ENCODE measurements around the gene C12orf56.
"Not testable (repeated sequence)": the region's sequence is repeated elsewhere in the genome, so short reads cannot be mapped to it uniquely, and the experiment has no call there.

The C12orf56 gene

GRCh38 chr12:64318605-64319004 is 72.0 kb downstream of the C12orf56 start:
- peak; percentile 73 for DNase-seq (ENCODE audit: low read depth, low spot score)
- Histone ChIP-seq H3K27me3 (ENCODE audit: control insufficient read depth, insufficient read depth, low read length) (no peaks in the 10 kb centered on the region; the same call in 1 of the 2 replicates), H3K4me3 (ENCODE audit: low read length) (no peak overlapping the region), H3K36me3 (ENCODE audit: control insufficient read depth, insufficient read depth, low read length) (no peaks in the 10 kb centered on the region), H3K4me1 (ENCODE audit: control insufficient read depth, insufficient read depth, low read length) (peaks cover 2% of the 10 kb centered on the region; the same call in 1 of the 2 replicates), H3K27ac (ENCODE audit: low read length) (no peak overlapping the region), H3K9me3 (ENCODE audit: control insufficient read depth, insufficient read depth, low read length) (no peaks in the 10 kb centered on the region)
- no CpG with 5 or more reads among the region's 3 CpGs for WGBS (ENCODE audit: insufficient coverage, insufficient read length)

- Histone ChIP-seq H3K27me3 (ENCODE audit: control insufficient read depth, insufficient read depth, low read length) (no peaks in the 10 kb centered on the region), H3K27ac (ENCODE audit: low read length) (no peak overlapping the region), H3K4me1 (ENCODE audit: control insufficient read depth, insufficient read depth, low read length) (no peaks in the 10 kb centered on the region), H3K9me3 (ENCODE audit: control insufficient read depth, insufficient read depth, low read length) (no peaks in the 10 kb centered on the region), H3K36me3 (ENCODE audit: control insufficient read depth, insufficient read depth, low read length) (no peaks in the 10 kb centered on the region), H3K4me3 (ENCODE audit: low read length) (no peak overlapping the region)
- WGBS (ENCODE audit: insufficient coverage, insufficient read length): no CpG with 5 or more reads among the region's 4 CpGs
- DNase-seq (ENCODE audit: low read depth, low spot score): no peak
These were observed 78.7 kb downstream of the C12orf56 start for GRCh38 chr12:64311877-64312276.

GRCh38 chr12:64304571-64304970 is 86.0 kb downstream of the C12orf56 start:
- no CpG with 5 or more reads among the region's 10 CpGs for WGBS (ENCODE audit: insufficient coverage, insufficient read length)
- H3K4me3 ChIP-seq (ENCODE audit: low read length): no peak overlapping the region
- H3K4me1 ChIP-seq (ENCODE audit: control insufficient read depth, insufficient read depth, low read length): no peaks in the 10 kb centered on the region
- no peaks in the 10 kb centered on the region for H3K36me3 ChIP-seq (ENCODE audit: control insufficient read depth, insufficient read depth, low read length)
- H3K9me3 ChIP-seq (ENCODE audit: control insufficient read depth, insufficient read depth, low read length): no peaks in the 10 kb centered on the region
- no peaks in the 10 kb centered on the region for H3K27me3 ChIP-seq (ENCODE audit: control insufficient read depth, insufficient read depth, low read length)
- DNase-seq (ENCODE audit: low read depth, low spot score): no peak
- no peak overlapping the region for H3K27ac ChIP-seq (ENCODE audit: low read length)

GRCh38 chr12:64299628-64300027 is 90.9 kb downstream of the C12orf56 start:
- no CpG with 5 or more reads among the region's 3 CpGs for WGBS (ENCODE audit: insufficient coverage, insufficient read length)
- no peaks in the 10 kb centered on the region for H3K9me3 ChIP-seq (ENCODE audit: control insufficient read depth, insufficient read depth, low read length)
- H3K27me3 ChIP-seq (ENCODE audit: control insufficient read depth, insufficient read depth, low read length): no peaks in the 10 kb centered on the region
- H3K4me3 ChIP-seq (ENCODE audit: low read length): no peak overlapping the region
- no peaks in the 10 kb centered on the region for H3K4me1 ChIP-seq (ENCODE audit: control insufficient read depth, insufficient read depth, low read length)
- H3K36me3 ChIP-seq (ENCODE audit: control insufficient read depth, insufficient read depth, low read length): no peaks in the 10 kb centered on the region
- H3K27ac ChIP-seq (ENCODE audit: low read length): no peak overlapping the region
- DNase-seq (ENCODE audit: low read depth, low spot score): no peak

- Histone ChIP-seq H3K4me3 (ENCODE audit: low read length) (no peak overlapping the region), H3K9me3 (ENCODE audit: control insufficient read depth, insufficient read depth, low read length) (no peaks in the 10 kb centered on the region), H3K27ac (ENCODE audit: low read length) (no peak overlapping the region), H3K4me1 (ENCODE audit: control insufficient read depth, insufficient read depth, low read length) (no peaks in the 10 kb centered on the region), H3K27me3 (ENCODE audit: control insufficient read depth, insufficient read depth, low read length) (no peaks in the 10 kb centered on the region), H3K36me3 (ENCODE audit: control insufficient read depth, insufficient read depth, low read length) (no peaks in the 10 kb centered on the region)
- no peak for DNase-seq (ENCODE audit: low read depth, low spot score)
These were observed 94.3 kb downstream of the C12orf56 start for GRCh38 chr12:64296301-64296700.

GRCh38 chr12:64293654-64294364 is 96.7 kb downstream of the C12orf56 start:
- H3K4me1 ChIP-seq (ENCODE audit: control insufficient read depth, insufficient read depth, low read length): no peaks in the 10 kb centered on the region
- DNase-seq (ENCODE audit: low read depth, low spot score): no peak
- H3K36me3 ChIP-seq (ENCODE audit: control insufficient read depth, insufficient read depth, low read length): no peaks in the 10 kb centered on the region
- WGBS (ENCODE audit: insufficient coverage, insufficient read length): no CpG with 5 or more reads among the region's 4 CpGs
- no peaks in the 10 kb centered on the region for H3K9me3 ChIP-seq (ENCODE audit: control insufficient read depth, insufficient read depth, low read length)
- no peak overlapping the region for H3K4me3 ChIP-seq (ENCODE audit: low read length)
- no peaks in the 10 kb centered on the region for H3K27me3 ChIP-seq (ENCODE audit: control insufficient read depth, insufficient read depth, low read length)
- no peak overlapping the region for H3K27ac ChIP-seq (ENCODE audit: low read length)

GRCh38 chr12:64293174-64293573 is 97.4 kb downstream of the C12orf56 start:
- not testable (repeated sequence) for H3K27ac ChIP-seq (ENCODE audit: low read length); DNase-seq (ENCODE audit: low read depth, low spot score); H3K36me3 ChIP-seq (ENCODE audit: control insufficient read depth, insufficient read depth, low read length); H3K9me3 ChIP-seq (ENCODE audit: control insufficient read depth, insufficient read depth, low read length); H3K4me1 ChIP-seq (ENCODE audit: control insufficient read depth, insufficient read depth, low read length); H3K27me3 ChIP-seq (ENCODE audit: control insufficient read depth, insufficient read depth, low read length); H3K4me3 ChIP-seq (ENCODE audit: low read length)
- WGBS (ENCODE audit: insufficient coverage, insufficient read length): no CpG with 5 or more reads among the region's 15 CpGs

GRCh38 chr12:64286521-64286920 is 104.0 kb downstream of the C12orf56 start:
- Histone ChIP-seq H3K36me3 (ENCODE audit: control insufficient read depth, insufficient read depth, low read length) (no peaks in the 10 kb centered on the region), H3K9me3 (ENCODE audit: control insufficient read depth, insufficient read depth, low read length) (no peaks in the 10 kb centered on the region), H3K4me1 (ENCODE audit: control insufficient read depth, insufficient read depth, low read length) (no peaks in the 10 kb centered on the region), H3K4me3 (ENCODE audit: low read length) (no peak overlapping the region), H3K27me3 (ENCODE audit: control insufficient read depth, insufficient read depth, low read length) (no peaks in the 10 kb centered on the region), H3K27ac (ENCODE audit: low read length) (no peak overlapping the region)
- no CpG with 5 or more reads among the region's 4 CpGs for WGBS (ENCODE audit: insufficient coverage, insufficient read length)
- DNase-seq (ENCODE audit: low read depth, low spot score): no peak

- H3K4me1 ChIP-seq (ENCODE audit: control insufficient read depth, insufficient read depth, low read length): no peaks in the 10 kb centered on the region
- H3K36me3 ChIP-seq (ENCODE audit: control insufficient read depth, insufficient read depth, low read length): no peaks in the 10 kb centered on the region
- H3K27me3 ChIP-seq (ENCODE audit: control insufficient read depth, insufficient read depth, low read length): no peaks in the 10 kb centered on the region
- no peaks in the 10 kb centered on the region for H3K9me3 ChIP-seq (ENCODE audit: control insufficient read depth, insufficient read depth, low read length)
- WGBS (ENCODE audit: insufficient coverage, insufficient read length): no CpG with 5 or more reads among the region's 4 CpGs
- no peak for DNase-seq (ENCODE audit: low read depth, low spot score)
- no peak overlapping the region for H3K4me3 ChIP-seq (ENCODE audit: low read length)
- H3K27ac ChIP-seq (ENCODE audit: low read length): no peak overlapping the region
These were observed 106.3 kb downstream of the C12orf56 start for GRCh38 chr12:64284256-64284655.

- WGBS (ENCODE audit: insufficient coverage, insufficient read length): no CpG with 5 or more reads among the region's 4 CpGs
- Histone ChIP-seq H3K4me1 (ENCODE audit: control insufficient read depth, insufficient read depth, low read length) (no peaks in the 10 kb centered on the region), H3K4me3 (ENCODE audit: low read length) (no peak overlapping the region)
These were observed 112.1 kb downstream of the C12orf56 start for GRCh38 chr12:64278421-64278820.

More at GRCh38 chr12:64278421-64278820, 112.1 kb downstream of the C12orf56 start:
- no peak for DNase-seq (ENCODE audit: low read depth, low spot score)
- Histone ChIP-seq H3K36me3 (ENCODE audit: control insufficient read depth, insufficient read depth, low read length) (no peaks in the 10 kb centered on the region), H3K27me3 (ENCODE audit: control insufficient read depth, insufficient read depth, low read length) (no peaks in the 10 kb centered on the region), H3K9me3 (ENCODE audit: control insufficient read depth, insufficient read depth, low read length) (no peaks in the 10 kb centered on the region), H3K27ac (ENCODE audit: low read length) (no peak overlapping the region)

Data from iPS DF 6.9 (cell line).